Limb (tissue), 2 donors: ENCODE data around the gene CDH23.

Experiments used
- DNase-seq, 2 donors: peaks; one replicate each; pipeline ENCODE4 v3.0.0-alpha.2; 2016; ENCODE audit errors: extremely low spot score in 2 of 2

CDH23 gene

GRCh38 chr10:71770789-71771188, 374.1 kb downstream of the CDH23 start:
- no peak for DNase-seq

GRCh38 chr10:71771204-71771603, 374.5 kb downstream of the CDH23 start:
- no peak for DNase-seq

GRCh38 chr10:71771821-71772617, 375.3 kb downstream of the CDH23 start:
- no peak for DNase-seq

- DNase-seq = no peak
Observed at GRCh38 chr10:71772832-71773220, 376.1 kb downstream of the CDH23 start.

- DNase-seq = peak; percentile 68 to 90
Observed at GRCh38 chr10:71773221-71773971, 376.7 kb downstream of the CDH23 start, which contains the start of gene VSIR. Gene VSIR, minus strand, starts transcription at chr10:71773520. Its CDS starts 81 bp downstream, at chr10:71773439.

GRCh38 chr10:71774916-71775702, 378.4 kb downstream of the CDH23 start:
- DNase-seq = no peak

GRCh38 chr10:71776481-71776925, 379.8 kb downstream of the CDH23 start:
- no peak for DNase-seq

- no peak for DNase-seq
Observed at GRCh38 chr10:71777213-71777985, 380.7 kb downstream of the CDH23 start.

- no peak for DNase-seq
Observed at GRCh38 chr10:71778071-71778825, 381.5 kb downstream of the CDH23 start.

- DNase-seq = no peak
Observed at GRCh38 chr10:71779641-71780040, 382.9 kb downstream of the CDH23 start.

GRCh38 chr10:71780156-71780555, 383.4 kb downstream of the CDH23 start:
- no peak for DNase-seq

GRCh38 chr10:71780719-71781118, 384.0 kb downstream of the CDH23 start:
- DNase-seq = no peak

- DNase-seq = no peak
Observed at GRCh38 chr10:71782221-71782916, 385.6 kb downstream of the CDH23 start.

- DNase-seq = no peak
Observed at GRCh38 chr10:71782917-71783490, 386.3 kb downstream of the CDH23 start.

GRCh38 chr10:71783917-71784678, 387.4 kb downstream of the CDH23 start:
- no peak for DNase-seq

- DNase-seq = no peak
Observed at GRCh38 chr10:71784679-71785272, 388.1 kb downstream of the CDH23 start.

- DNase-seq = no peak
Observed at GRCh38 chr10:71788954-71789353, 392.2 kb downstream of the CDH23 start.

GRCh38 chr10:71789871-71790270, 393.2 kb downstream of the CDH23 start:
- DNase-seq = no peak
